HAP-1 (cell line): ENCODE results near the gene RPN1.

ENCODE experiments used
- DNase-seq, 2 experiments: peaks; one replicate each; pipeline ENCODE4 v3.0.0-alpha.2; 2016 to 2020; ENCODE audit warnings: low spot score in 2 of 2
- H3K27me3 ChIP-seq: fragments of 250-450 bp; sonication (Bioruptor Pico); 2 replicates; pipeline ENCODE4 v1.5.1; 2020; ENCODE audit warnings: low read depth, mild to moderate bottlenecking, moderate library complexity
- H3K36me3 ChIP-seq: fragments of 250-450 bp; sonication (Bioruptor Pico); replicated peaks from 2 replicates; pipeline ENCODE4 v1.5.1; 2020; ENCODE audit warnings: mild to moderate bottlenecking
- H3K4me1 ChIP-seq: fragments of 250-450 bp; sonication (Bioruptor Pico); 2 replicates; pipeline ENCODE4 v1.5.1; 2020; ENCODE audit warnings: mild to moderate bottlenecking
- H3K4me3 ChIP-seq: fragments of 250-450 bp; sonication (Bioruptor Pico); 2 replicates; pipeline ENCODE4 v1.5.1; 2020; ENCODE audit warnings: mild to moderate bottlenecking, moderate library complexity
- H3K9me3 ChIP-seq: fragments of 250-450 bp; sonication (Bioruptor Pico); 2 replicates; pipeline ENCODE4 v1.5.1; 2020; ENCODE audit warnings: mild to moderate bottlenecking, moderate library complexity
- in situ Hi-C: fragments of 300-500 bp; cut with MboI; formaldehyde crosslinking; loops from 3 replicates; pipeline ENCODE4 v1.14.3; 2020; ENCODE audit warnings: low sequenced_read_pairs, inconsistent platforms, mixed read lengths

Gene RPN1

GRCh38 chr3:128576290-128576689 lies 74.3 kb downstream of the RPN1 start:
- no peaks in the 10 kb centered on the region for H3K27me3 ChIP-seq
- in situ Hi-C loops: no loop called here
- no peak overlapping the region for H3K4me3 ChIP-seq
- no peaks in the 10 kb centered on the region for H3K4me1 ChIP-seq
- H3K36me3 ChIP-seq: no peaks in the 10 kb centered on the region
- no peak for DNase-seq
- 0 out of 2 replicates have a peak, but pooled peaks cover 3% of the 10 kb centered on the region for H3K9me3 ChIP-seq

- DNase-seq: no peak
- no peaks in the 10 kb centered on the region for H3K4me1 ChIP-seq
- H3K4me3 ChIP-seq: no peak overlapping the region
- H3K27me3 ChIP-seq: no peaks in the 10 kb centered on the region
- in situ Hi-C loops: no loop called here
- 0 out of 2 replicates have a peak, but pooled peaks cover 3% of the 10 kb centered on the region for H3K9me3 ChIP-seq
- H3K36me3 ChIP-seq: no peaks in the 10 kb centered on the region
These were observed 74.8 kb downstream of the RPN1 start for GRCh38 chr3:128575777-128576176.

GRCh38 chr3:128573707-128574162 lies 76.9 kb downstream of the RPN1 start:
- Histone ChIP-seq H3K36me3 (no peaks in the 10 kb centered on the region), H3K27me3 (no peaks in the 10 kb centered on the region), H3K4me3 (no peak overlapping the region), H3K9me3 (no peaks in the 10 kb centered on the region), H3K4me1 (no peaks in the 10 kb centered on the region)
- in situ Hi-C loops: no loop called here
- DNase-seq: no peak

GRCh38 chr3:128573160-128573559 lies 77.5 kb downstream of the RPN1 start:
- in situ Hi-C loops: no loop called here
- Histone ChIP-seq H3K27me3 (no peaks in the 10 kb centered on the region), H3K4me1 (no peaks in the 10 kb centered on the region), H3K36me3 (no peaks in the 10 kb centered on the region), H3K9me3 (no peaks in the 10 kb centered on the region), H3K4me3 (no peak overlapping the region)
- DNase-seq: no peak

- no peaks in the 10 kb centered on the region for H3K36me3 ChIP-seq
- H3K4me1 ChIP-seq: no peaks in the 10 kb centered on the region
- in situ Hi-C loops: no loop called here
- H3K27me3 ChIP-seq: no peaks in the 10 kb centered on the region
- H3K4me3 ChIP-seq: no peak overlapping the region
- no peaks in the 10 kb centered on the region for H3K9me3 ChIP-seq
- DNase-seq: peak; percentile 26 to 58
These were observed 77.9 kb downstream of the RPN1 start for GRCh38 chr3:128572644-128573105.

GRCh38 chr3:128572013-128572412 lies 78.6 kb downstream of the RPN1 start:
- no peaks in the 10 kb centered on the region for H3K27me3 ChIP-seq
- no peaks in the 10 kb centered on the region for H3K9me3 ChIP-seq
- H3K4me3 ChIP-seq: no peak overlapping the region
- in situ Hi-C loops: no loop called here
- no peaks in the 10 kb centered on the region for H3K36me3 ChIP-seq
- no peaks in the 10 kb centered on the region for H3K4me1 ChIP-seq
- DNase-seq: no peak
